Measurements from ENCODE around the gene LORICRIN. TPM values are rescaled to one million over a fixed set of nuclear protein-coding genes. Genes with fewer than 3 reads are reported as not detected.

Gene LORICRIN
- total RNA-seq, 1 donor from 2014 or later = not detected

GRCh38 chr1:153251087-153251486 is 8.4 kb upstream of the LORICRIN start:
- DNase-seq (ENCODE audit: low spot score in 2 of 2) = no peak
- Histone ChIP-seq H3K4me3 (no peak overlapping the region), H3K4me1 (no peaks in the 10 kb centered on the region), H3K27ac (no peak overlapping the region), H3K36me3 (no peaks in the 10 kb centered on the region), H3K27me3 (no peaks in the 10 kb centered on the region), H3K9me3 (no peaks in the 10 kb centered on the region)
- intact Hi-C loops (cut with DNase I) = no loop called here
- TF ChIP-seq CTCF (IDR thresholded peaks at IDR 0.05) = no peak

- H3K27ac ChIP-seq = no peak overlapping the region
- H3K4me1 ChIP-seq = no peaks in the 10 kb centered on the region
- DNase-seq (ENCODE audit: low spot score in 2 of 2) = no peak
- no peak overlapping the region for H3K4me3 ChIP-seq
- no peaks in the 10 kb centered on the region for H3K27me3 ChIP-seq
- TF ChIP-seq CTCF (IDR thresholded peaks at IDR 0.05) = no peak
- intact Hi-C loops (cut with DNase I) = no loop called here
- H3K36me3 ChIP-seq = no peaks in the 10 kb centered on the region
- H3K9me3 ChIP-seq = no peaks in the 10 kb centered on the region
These were observed 7.9 kb upstream of the LORICRIN start for GRCh38 chr1:153251562-153251961.

GRCh38 chr1:153251988-153252387 is 7.5 kb upstream of the LORICRIN start:
- Histone ChIP-seq H3K36me3 (no peaks in the 10 kb centered on the region), H3K9me3 (no peaks in the 10 kb centered on the region), H3K4me1 (no peaks in the 10 kb centered on the region), H3K27me3 (no peaks in the 10 kb centered on the region), H3K4me3 (no peak overlapping the region), H3K27ac (no peak overlapping the region)
- TF ChIP-seq CTCF (IDR thresholded peaks at IDR 0.05) = no peak
- intact Hi-C loops (cut with DNase I) = no loop called here
- no peak for DNase-seq (ENCODE audit: low spot score in 2 of 2)

- Histone ChIP-seq H3K4me3 (no peak overlapping the region), H3K4me1 (no peaks in the 10 kb centered on the region), H3K27ac (no peak overlapping the region), H3K27me3 (no peaks in the 10 kb centered on the region), H3K9me3 (no peaks in the 10 kb centered on the region), H3K36me3 (no peaks in the 10 kb centered on the region)
- no peak for TF ChIP-seq CTCF (IDR thresholded peaks at IDR 0.05)
- intact Hi-C loops (cut with DNase I) = no loop called here
- no peak for DNase-seq (ENCODE audit: low spot score in 2 of 2)
These were observed 6.4 kb upstream of the LORICRIN start for GRCh38 chr1:153253076-153253475.

- Histone ChIP-seq H3K36me3 (no peaks in the 10 kb centered on the region), H3K9me3 (no peaks in the 10 kb centered on the region), H3K4me3 (no peak overlapping the region), H3K4me1 (no peaks in the 10 kb centered on the region), H3K27me3 (no peaks in the 10 kb centered on the region), H3K27ac (no peak overlapping the region)
- DNase-seq (ENCODE audit: low spot score in 2 of 2) = no peak
- intact Hi-C loops (cut with DNase I) = no loop called here
- TF ChIP-seq CTCF (IDR thresholded peaks at IDR 0.05) = no peak
These were observed 5.8 kb upstream of the LORICRIN start for GRCh38 chr1:153253693-153254092.

Data from ascending aorta (tissue), 2 donors.